ENCODE data around the gene FBXL17.

FBXL17 gene

DNA sequence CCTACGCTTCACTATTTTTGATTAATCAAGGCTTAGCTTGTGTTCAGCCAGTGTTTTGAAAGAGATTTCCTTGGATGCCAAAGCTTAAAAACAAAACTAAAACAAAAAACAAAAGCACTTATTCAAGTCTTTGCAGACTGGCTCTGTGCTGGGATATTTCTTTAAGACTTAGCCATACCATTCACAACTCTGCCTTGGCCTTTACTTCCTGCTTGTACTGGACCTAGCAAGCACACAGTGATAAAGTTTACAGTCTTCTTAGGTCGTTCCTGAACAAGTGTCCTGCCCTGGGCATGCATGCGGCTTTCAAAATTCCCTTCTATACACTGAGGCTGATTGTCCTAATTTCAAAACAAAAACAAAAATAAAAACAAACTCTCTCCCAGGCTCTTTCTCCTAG lies 20.7 kb downstream of the FBXL17 start:
- no peak for DNase-seq (ENCODE audit: low read depth)
- H3K4me3 ChIP-seq (ENCODE audit: low read depth, low read length): no peak overlapping the region
- no peak for TF ChIP-seq CTCF (IDR thresholded peaks at IDR 0.05; ENCODE audit: control insufficient read depth, extremely low read depth, insufficient read depth)

DNA sequence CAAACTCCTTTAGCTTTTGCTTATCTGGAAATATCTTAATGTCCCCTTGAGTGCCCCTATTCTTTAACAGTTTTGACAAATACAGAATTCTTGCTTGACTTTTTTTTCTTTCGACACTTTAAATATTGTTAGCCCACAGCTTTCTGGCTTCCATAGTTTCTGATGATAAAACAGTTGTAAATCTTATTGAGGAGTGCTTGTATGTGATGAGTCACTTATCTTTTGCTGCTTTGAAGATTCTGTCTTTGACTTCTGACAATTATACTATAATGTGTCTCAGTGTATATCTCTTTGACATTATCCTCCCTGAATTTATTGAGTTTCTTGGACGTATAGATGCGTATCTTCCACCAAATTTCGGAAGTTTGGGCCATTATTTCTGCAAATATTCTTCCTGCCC lies 21.6 kb downstream of the FBXL17 start:
- DNase-seq (ENCODE audit: low read depth): no peak
- TF ChIP-seq CTCF (IDR thresholded peaks at IDR 0.05; ENCODE audit: control insufficient read depth, extremely low read depth, insufficient read depth): no peak
- no peak overlapping the region for H3K4me3 ChIP-seq (ENCODE audit: low read depth, low read length)

GRCh38 chr5:108356286-108356685 lies 25.6 kb downstream of the FBXL17 start:
- no peak overlapping the region for H3K4me3 ChIP-seq (ENCODE audit: low read depth, low read length)
- DNase-seq (ENCODE audit: low read depth): no peak
- no peak for TF ChIP-seq CTCF (IDR thresholded peaks at IDR 0.05; ENCODE audit: control insufficient read depth, extremely low read depth, insufficient read depth)

- H3K4me3 ChIP-seq (ENCODE audit: low read depth, low read length): no peak overlapping the region
- DNase-seq (ENCODE audit: low read depth): no peak
- TF ChIP-seq CTCF (IDR thresholded peaks at IDR 0.05; ENCODE audit: control insufficient read depth, extremely low read depth, insufficient read depth): no peak
Measured at GRCh38 chr5:108353087-108353486, 28.8 kb downstream of the FBXL17 start.

- peak; percentile 41 for TF ChIP-seq CTCF (IDR thresholded peaks at IDR 0.05; ENCODE audit: control insufficient read depth, extremely low read depth, insufficient read depth)
- no peak overlapping the region for H3K4me3 ChIP-seq (ENCODE audit: low read depth, low read length)
- DNase-seq (ENCODE audit: low read depth): peak; percentile 63
Measured at GRCh38 chr5:108345541-108346171, 36.2 kb downstream of the FBXL17 start.

DNA sequence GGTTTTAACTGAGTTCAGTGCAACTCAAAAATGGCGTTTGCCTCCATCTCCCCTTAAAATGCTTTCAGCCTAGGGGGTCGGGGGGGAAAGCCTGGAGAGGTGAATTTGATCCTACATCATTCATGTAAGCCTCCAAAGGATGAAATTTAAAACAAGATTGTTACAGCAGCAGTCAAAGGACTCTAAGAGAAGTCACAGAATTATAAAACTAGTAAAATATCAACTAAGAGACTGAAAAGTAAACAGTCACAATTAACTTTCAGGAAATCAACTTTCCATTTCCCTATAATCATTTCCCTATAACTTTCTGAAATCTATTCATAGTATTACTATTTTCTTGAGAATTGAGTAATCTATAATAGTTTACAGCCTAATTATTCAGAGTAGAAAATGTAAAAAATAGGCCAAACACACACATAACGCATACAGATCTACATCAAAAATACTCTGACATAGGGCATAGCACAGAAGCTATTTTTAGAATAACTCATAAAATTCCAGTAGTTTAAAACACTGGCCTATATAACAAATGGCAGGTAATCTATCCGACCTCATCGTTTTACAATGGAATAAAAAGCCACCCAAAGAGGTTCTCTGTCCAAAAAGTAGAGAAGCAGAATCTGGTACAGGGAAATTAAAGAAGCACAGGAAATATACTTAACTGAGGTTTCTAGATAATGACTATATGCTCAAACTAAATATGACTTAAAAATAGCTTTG lies 37.6 kb downstream of the FBXL17 start:
- no peak for TF ChIP-seq CTCF (IDR thresholded peaks at IDR 0.05; ENCODE audit: control insufficient read depth, extremely low read depth, insufficient read depth)
- H3K4me3 ChIP-seq (ENCODE audit: low read depth, low read length): no peak overlapping the region
- no peak for DNase-seq (ENCODE audit: low read depth)

- TF ChIP-seq CTCF (IDR thresholded peaks at IDR 0.05; ENCODE audit: control insufficient read depth, extremely low read depth, insufficient read depth): no peak
- H3K4me3 ChIP-seq (ENCODE audit: low read depth, low read length): no peak overlapping the region
- DNase-seq (ENCODE audit: low read depth): no peak
Measured at GRCh38 chr5:108341866-108342265, 40.0 kb downstream of the FBXL17 start.
